ENCODE results near the gene STARD13.
A peak's percentile ranks its signal among the peaks of the same experiment; 100 is the strongest.

The STARD13 gene

GRCh38 chr13:33129886-33130285, 155.7 kb downstream of the STARD13 start:
- Mint-ChIP-seq H3K4me3 (no peak overlapping the region), H3K4me1 (peaks cover 27% of the 10 kb centered on the region), H3K27ac (no peak overlapping the region), H3K36me3 (ENCODE audit: low read depth) (peaks cover 14% of the 10 kb centered on the region), H3K9me3 (peaks cover 8% of the 10 kb centered on the region), H3K27me3 (ENCODE audit: low read depth, poor library complexity) (peaks cover 4% of the 10 kb centered on the region)
- TF ChIP-seq CTCF (IDR thresholded peaks at IDR 0.05): no peak
- no peak for DNase-seq

DNA sequence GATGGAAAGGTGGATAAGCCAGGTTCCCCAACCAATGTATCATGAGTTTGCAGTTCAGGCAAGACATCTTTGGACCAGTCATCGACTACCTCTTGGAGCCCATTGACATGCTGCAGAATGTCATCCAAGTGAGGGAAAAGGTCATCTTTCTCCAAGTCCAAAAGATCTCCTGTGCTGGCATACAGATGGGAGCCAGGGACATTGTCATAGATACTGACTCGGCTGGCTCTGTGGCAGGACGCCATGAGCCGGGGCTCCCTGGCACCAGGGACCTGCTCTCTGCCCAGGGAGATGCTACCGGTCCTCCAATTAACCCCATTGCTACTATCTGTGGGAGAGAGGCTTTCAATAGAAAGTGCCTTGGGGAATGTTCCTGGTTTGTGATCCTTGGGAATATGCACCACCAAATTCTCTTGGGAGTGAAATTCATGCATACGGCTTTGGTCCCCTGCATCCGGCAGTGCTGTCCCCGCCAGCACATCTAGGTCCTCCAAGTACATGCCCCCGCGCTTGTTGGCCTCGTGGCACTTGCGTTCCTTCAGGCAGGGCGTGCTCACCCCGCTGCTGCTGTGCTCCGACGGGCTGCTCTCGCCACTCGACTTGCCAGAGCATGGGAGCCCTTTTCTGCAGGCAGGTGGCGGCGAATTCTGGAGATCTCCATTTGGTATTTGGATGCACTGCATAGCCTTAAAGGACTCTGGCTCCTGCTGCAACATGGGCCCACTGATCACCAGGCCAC, 156.3 kb downstream of the STARD13 start:
- H3K9me3 Mint-ChIP-seq: peaks cover 6% of the 10 kb centered on the region
- H3K36me3 Mint-ChIP-seq (ENCODE audit: low read depth): peaks cover 12% of the 10 kb centered on the region
- peaks cover 4% of the 10 kb centered on the region for H3K27me3 Mint-ChIP-seq (ENCODE audit: low read depth, poor library complexity)
- H3K27ac Mint-ChIP-seq: no peak overlapping the region
- H3K4me3 Mint-ChIP-seq: no peak overlapping the region
- DNase-seq: no peak
- H3K4me1 Mint-ChIP-seq: peaks cover 27% of the 10 kb centered on the region
- TF ChIP-seq CTCF (IDR thresholded peaks at IDR 0.05): no peak

GRCh38 chr13:33128134-33128533, 157.4 kb downstream of the STARD13 start:
- Mint-ChIP-seq H3K36me3 (ENCODE audit: low read depth) (peaks cover 12% of the 10 kb centered on the region), H3K4me3 (no peak overlapping the region), H3K27ac (no peak overlapping the region), H3K4me1 (peaks cover 38% of the 10 kb centered on the region), H3K9me3 (no peaks in the 10 kb centered on the region), H3K27me3 (ENCODE audit: low read depth, poor library complexity) (peaks cover 4% of the 10 kb centered on the region)
- TF ChIP-seq CTCF (IDR thresholded peaks at IDR 0.05): no peak
- DNase-seq: no peak

DNA sequence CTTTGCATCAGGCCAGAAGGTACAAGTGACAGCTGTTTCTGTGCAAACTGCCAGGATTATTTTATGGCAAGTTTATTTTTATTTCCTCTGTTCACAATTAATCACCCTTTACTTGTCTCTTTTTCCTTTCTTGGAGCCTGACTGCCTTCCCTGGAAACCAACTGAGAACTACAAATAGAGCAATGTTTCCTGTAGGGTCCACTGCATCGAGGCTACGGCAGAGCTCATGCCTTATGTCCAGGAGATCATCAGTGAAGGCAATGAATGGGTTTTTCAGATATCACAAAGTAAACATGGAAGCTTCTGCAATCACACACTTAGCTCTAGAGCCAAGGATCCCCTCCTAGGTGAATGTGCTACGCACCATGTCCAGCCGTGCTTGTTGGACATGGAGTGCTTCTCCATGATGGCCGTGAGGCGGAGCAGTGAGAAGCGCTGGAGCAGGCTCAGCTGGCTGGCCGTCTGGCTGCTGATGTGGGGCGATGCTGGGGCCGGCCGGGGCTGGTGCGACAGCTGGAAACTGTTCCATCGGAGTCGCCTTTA, 158.5 kb downstream of the STARD13 start:
- H3K36me3 Mint-ChIP-seq (ENCODE audit: low read depth): peaks cover 12% of the 10 kb centered on the region

GRCh38 chr13:33125821-33126570, 159.6 kb downstream of the STARD13 start:
- Mint-ChIP-seq H3K27ac (peak overlapping the region; percentile 66), H3K27me3 (ENCODE audit: low read depth, poor library complexity) (peaks cover 4% of the 10 kb centered on the region), H3K9me3 (peaks cover 3% of the 10 kb centered on the region), H3K4me3 (no peak overlapping the region), H3K36me3 (ENCODE audit: low read depth) (peaks cover 12% of the 10 kb centered on the region), H3K4me1 (peaks cover 40% of the 10 kb centered on the region)
- TF ChIP-seq CTCF (IDR thresholded peaks at IDR 0.05): no peak
- no peak for DNase-seq

More for the DNA sequence above, 158.5 kb downstream of the STARD13 start:
- peaks cover 4% of the 10 kb centered on the region for H3K27me3 Mint-ChIP-seq (ENCODE audit: low read depth, poor library complexity)
- no peak for DNase-seq
- TF ChIP-seq CTCF (IDR thresholded peaks at IDR 0.05): no peak
- H3K4me1 Mint-ChIP-seq: peaks cover 44% of the 10 kb centered on the region
- H3K9me3 Mint-ChIP-seq: peaks cover 3% of the 10 kb centered on the region
- H3K4me3 Mint-ChIP-seq: peak overlapping the region; percentile 7
- H3K27ac Mint-ChIP-seq: peak overlapping the region; percentile 79

All from nephron progenitor cell (in vitro differentiated cells).